ENCODE results near the gene KLHDC7B.

The KLHDC7B gene

DNA sequence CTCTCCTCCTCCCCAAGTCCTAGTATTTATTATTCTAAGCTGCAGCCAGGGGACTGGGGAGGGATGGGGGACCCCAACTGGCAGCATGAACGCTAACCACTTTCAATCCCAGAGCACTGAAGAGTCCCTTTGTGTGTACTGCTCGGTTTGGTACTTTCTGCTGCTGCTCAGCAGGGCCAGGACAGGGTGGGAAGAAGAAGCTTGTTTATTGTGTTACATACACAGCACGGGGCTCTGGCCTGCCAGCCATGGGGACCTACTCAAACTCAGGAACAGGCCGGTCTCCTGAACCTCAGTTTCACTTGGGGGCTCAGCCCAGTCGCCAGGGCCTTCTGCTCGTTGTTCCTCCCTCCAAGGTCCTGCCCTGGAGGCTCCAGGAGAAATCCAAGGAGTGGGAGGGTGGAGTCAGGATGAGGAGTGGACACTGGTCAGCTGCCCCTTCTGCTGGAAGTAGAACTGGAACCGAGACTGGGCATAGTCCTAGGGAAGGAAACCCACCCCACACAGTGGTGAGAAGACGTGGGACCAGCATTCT, 33.1 kb downstream of the KLHDC7B start:
- H4K20me1 ChIP-seq (ENCODE audit: control insufficient read depth, insufficient read depth, low read depth, low read length): no peaks in the 10 kb centered on the region
- H3K79me2 ChIP-seq (ENCODE audit: control insufficient read depth, low read length): peaks cover 22% of the 10 kb centered on the region
- H3K27me3 ChIP-seq (ENCODE audit: control insufficient read depth, low read length): no peaks in the 10 kb centered on the region
- H3K36me3 ChIP-seq (ENCODE audit: control insufficient read depth, low read length): peaks cover 70% of the 10 kb centered on the region
- H3K4me3 ChIP-seq (ENCODE audit: low read length): no peak overlapping the region
- TF ChIP-seq EZH2phosphoT487 (IDR thresholded peaks at IDR 0.05; ENCODE audit: borderline replicate concordance, low read length): no peak
- TF ChIP-seq, protein P1, sequence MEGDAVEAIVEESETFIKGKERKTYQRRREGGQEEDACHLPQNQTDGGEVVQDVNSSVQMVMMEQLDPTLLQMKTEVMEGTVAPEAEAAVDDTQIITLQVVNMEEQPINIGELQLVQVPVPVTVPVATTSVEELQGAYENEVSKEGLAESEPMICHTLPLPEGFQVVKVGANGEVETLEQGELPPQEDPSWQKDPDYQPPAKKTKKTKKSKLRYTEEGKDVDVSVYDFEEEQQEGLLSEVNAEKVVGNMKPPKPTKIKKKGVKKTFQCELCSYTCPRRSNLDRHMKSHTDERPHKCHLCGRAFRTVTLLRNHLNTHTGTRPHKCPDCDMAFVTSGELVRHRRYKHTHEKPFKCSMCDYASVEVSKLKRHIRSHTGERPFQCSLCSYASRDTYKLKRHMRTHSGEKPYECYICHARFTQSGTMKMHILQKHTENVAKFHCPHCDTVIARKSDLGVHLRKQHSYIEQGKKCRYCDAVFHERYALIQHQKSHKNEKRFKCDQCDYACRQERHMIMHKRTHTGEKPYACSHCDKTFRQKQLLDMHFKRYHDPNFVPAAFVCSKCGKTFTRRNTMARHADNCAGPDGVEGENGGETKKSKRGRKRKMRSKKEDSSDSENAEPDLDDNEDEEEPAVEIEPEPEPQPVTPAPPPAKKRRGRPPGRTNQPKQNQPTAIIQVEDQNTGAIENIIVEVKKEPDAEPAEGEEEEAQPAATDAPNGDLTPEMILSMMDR (IDR thresholded peaks at IDR 0.05; ENCODE audit: low read depth, low read length, poor library complexity, severe bottlenecking): no peak
- no peaks in the 10 kb centered on the region for H3K9me3 ChIP-seq (ENCODE audit: control insufficient read depth, insufficient read depth, low read length)
- H3F3A ChIP-seq (ENCODE audit: control insufficient read depth, insufficient read depth): no peaks in the 10 kb centered on the region
- H3K4me2 ChIP-seq (ENCODE audit: low read length): no peak overlapping the region
- H3K9me2 ChIP-seq (replicated peaks; ENCODE audit: control insufficient read depth, low read length): no peaks in the 10 kb centered on the region
- H3K4me1 ChIP-seq (ENCODE audit: control insufficient read depth, low read length): peaks cover 14% of the 10 kb centered on the region
- H3K27ac ChIP-seq (ENCODE audit: low read depth, low read length): no peak overlapping the region

DNA sequence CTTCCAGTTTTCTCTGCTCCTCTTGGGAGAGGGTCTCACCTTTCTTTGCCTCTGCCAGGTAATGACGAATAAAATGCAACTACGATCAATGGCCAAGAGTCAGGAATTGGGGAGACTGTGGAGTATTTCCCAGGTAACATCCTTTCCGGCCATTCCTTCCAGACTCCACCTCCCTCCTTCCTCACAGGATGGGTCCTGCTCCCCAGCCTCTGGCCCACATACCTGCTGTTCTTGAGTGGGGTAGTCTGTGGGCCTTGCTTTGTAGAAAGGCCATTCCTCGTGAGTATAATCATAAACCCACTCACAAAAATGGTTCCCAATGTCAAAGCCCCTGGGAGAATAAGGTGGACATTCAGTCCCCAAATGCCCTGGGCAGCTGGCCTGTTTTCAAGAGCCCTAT, 34.1 kb downstream of the KLHDC7B start:
- Histone ChIP-seq H3K4me1 (ENCODE audit: control insufficient read depth, low read length) (peaks cover 16% of the 10 kb centered on the region), H4K20me1 (ENCODE audit: control insufficient read depth, insufficient read depth, low read depth, low read length) (no peaks in the 10 kb centered on the region), H3K36me3 (ENCODE audit: control insufficient read depth, low read length) (peaks cover 65% of the 10 kb centered on the region), H3K9me2 (replicated peaks; ENCODE audit: control insufficient read depth, low read length) (no peaks in the 10 kb centered on the region), H3K27ac (ENCODE audit: low read depth, low read length) (no peak overlapping the region), H3F3A (ENCODE audit: control insufficient read depth, insufficient read depth) (no peaks in the 10 kb centered on the region), H3K27me3 (ENCODE audit: control insufficient read depth, low read length) (no peaks in the 10 kb centered on the region), H3K79me2 (ENCODE audit: control insufficient read depth, low read length) (peaks cover 23% of the 10 kb centered on the region), H3K4me3 (ENCODE audit: low read length) (no peak overlapping the region), H3K4me2 (ENCODE audit: low read length) (no peak overlapping the region), H3K9me3 (ENCODE audit: control insufficient read depth, insufficient read depth, low read length) (no peaks in the 10 kb centered on the region)
- TF ChIP-seq, protein P1 (IDR thresholded peaks at IDR 0.05; ENCODE audit: low read depth, low read length, poor library complexity, severe bottlenecking): no peak
- TF ChIP-seq EZH2phosphoT487 (IDR thresholded peaks at IDR 0.05; ENCODE audit: borderline replicate concordance, low read length): no peak

DNA sequence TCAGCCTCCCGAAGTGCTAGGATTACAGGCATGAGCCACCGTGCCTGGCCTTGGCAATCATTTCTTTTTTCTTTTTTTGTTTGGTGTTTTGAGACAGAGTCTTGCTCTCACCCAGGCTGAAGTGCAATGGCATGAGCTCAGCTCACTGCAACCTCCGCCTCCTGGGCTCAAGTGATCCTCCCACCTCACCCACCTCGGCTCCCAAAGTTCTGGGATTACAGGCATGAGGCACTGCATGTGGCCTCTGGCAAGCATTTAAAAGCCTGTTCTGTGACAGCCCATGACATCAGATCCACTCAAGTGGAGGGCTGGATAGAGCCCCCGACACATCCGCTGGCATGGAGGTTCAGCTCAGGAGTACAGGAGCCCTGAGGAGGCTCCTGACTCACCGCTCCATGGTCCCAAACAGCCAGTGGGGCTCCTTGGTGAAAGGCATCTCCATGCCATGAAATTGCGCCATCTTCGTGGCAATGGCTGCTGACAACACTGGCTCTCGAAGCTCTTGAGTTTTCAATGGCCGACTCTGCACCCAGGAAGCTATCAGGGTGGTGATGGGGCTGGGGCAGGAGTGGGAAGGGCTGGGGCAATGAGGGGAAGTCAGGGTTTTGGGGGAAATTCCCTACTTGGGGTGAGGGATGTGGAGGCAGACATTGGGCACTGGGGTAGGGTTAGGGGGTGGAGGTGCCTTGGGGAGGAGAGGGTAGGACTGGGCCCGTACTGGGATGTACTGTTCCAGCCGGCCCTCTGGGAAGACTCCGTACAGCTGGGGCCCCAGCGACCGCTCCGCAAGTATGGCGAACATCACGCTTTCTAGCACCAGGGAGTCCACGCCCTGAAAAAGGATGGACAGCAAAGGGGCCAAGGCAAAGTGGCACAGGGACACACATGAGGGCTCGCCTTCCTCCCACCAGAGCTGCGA, 35.6 kb downstream of the KLHDC7B start:
- Histone ChIP-seq H3K4me1 (ENCODE audit: control insufficient read depth, low read length) (peaks cover 16% of the 10 kb centered on the region), H3K9me3 (ENCODE audit: control insufficient read depth, insufficient read depth, low read length) (no peaks in the 10 kb centered on the region), H3K4me2 (ENCODE audit: low read length) (peak overlapping the region; percentile 95), H3K9me2 (replicated peaks; ENCODE audit: control insufficient read depth, low read length) (no peaks in the 10 kb centered on the region), H4K20me1 (ENCODE audit: control insufficient read depth, insufficient read depth, low read depth, low read length) (no peaks in the 10 kb centered on the region), H3K27me3 (ENCODE audit: control insufficient read depth, low read length) (no peaks in the 10 kb centered on the region), H3K79me2 (ENCODE audit: control insufficient read depth, low read length) (peaks cover 23% of the 10 kb centered on the region), H3F3A (ENCODE audit: control insufficient read depth, insufficient read depth) (no peaks in the 10 kb centered on the region), H3K36me3 (ENCODE audit: control insufficient read depth, low read length) (peaks cover 54% of the 10 kb centered on the region), H3K4me3 (ENCODE audit: low read length) (peak overlapping the region; percentile 82), H3K27ac (ENCODE audit: low read depth, low read length) (no peak overlapping the region)
- TF ChIP-seq, protein P1 (IDR thresholded peaks at IDR 0.05; ENCODE audit: low read depth, low read length, poor library complexity, severe bottlenecking): no peak
- no peak for TF ChIP-seq EZH2phosphoT487 (IDR thresholded peaks at IDR 0.05; ENCODE audit: borderline replicate concordance, low read length)

Measured in DOHH2 (cell line).